HEK293 (cell line): ENCODE measurements around the gene SAMD4B.

ENCODE experiments used
- GFI1B ChIP-seq: fragments of 450-650 bp; formaldehyde crosslinking; IDR thresholded peaks from 2 replicates; pipeline ENCODE4 v1.5.1; 2016; ENCODE audit warnings: missing biosample characterization, missing genetic modification characterization
- GLIS1 ChIP-seq: fragments of 450-650 bp; formaldehyde crosslinking; IDR thresholded peaks from 2 replicates; pipeline ENCODE4 v1.5.1; 2016; ENCODE audit warnings: missing biosample characterization, missing genetic modification characterization
- GLIS2 ChIP-seq: fragments of 450-650 bp; formaldehyde crosslinking; IDR thresholded peaks from 2 replicates; pipeline ENCODE4 v1.5.1; 2016; ENCODE audit warnings: missing biosample characterization, missing genetic modification characterization
- HIC1 ChIP-seq: fragments of 450-650 bp; formaldehyde crosslinking; IDR thresholded peaks from 2 replicates; pipeline ENCODE4 v1.5.1; 2016; ENCODE audit warnings: missing biosample characterization, missing genetic modification characterization
- IKZF3 ChIP-seq: fragments of 450-650 bp; IDR thresholded peaks from 2 replicates; pipeline ENCODE4 v1.5.0; 2018; ENCODE audit warnings: missing biosample characterization, mild to moderate bottlenecking, missing genetic modification characterization, moderate library complexity
- MZF1 ChIP-seq: fragments of 450-650 bp; formaldehyde crosslinking; IDR thresholded peaks from 2 replicates; pipeline ENCODE4 v1.5.1; 2017; ENCODE audit warnings: missing biosample characterization, missing genetic modification characterization, borderline replicate concordance
- OSR2 ChIP-seq: fragments of 450-650 bp; formaldehyde crosslinking; IDR thresholded peaks from 2 replicates; pipeline ENCODE4 v1.5.1; 2016; ENCODE audit warnings: missing biosample characterization, missing genetic modification characterization
- PRDM1 ChIP-seq: fragments of 450-650 bp; formaldehyde crosslinking; IDR thresholded peaks from 2 replicates; pipeline ENCODE4; 2016; ENCODE audit warnings: missing biosample characterization, missing genetic modification characterization
- SCRT1 ChIP-seq: fragments of 450-650 bp; formaldehyde crosslinking; IDR thresholded peaks from 2 replicates; pipeline ENCODE4 v1.5.1; 2016; ENCODE audit warnings: missing biosample characterization, missing genetic modification characterization, borderline replicate concordance
- SP2 ChIP-seq: fragments of 450-650 bp; formaldehyde crosslinking; IDR thresholded peaks from 2 replicates; pipeline ENCODE4 v1.5.1; 2016; ENCODE audit warnings: missing biosample characterization, missing genetic modification characterization
- SP7 ChIP-seq: fragments of 450-650 bp; formaldehyde crosslinking; IDR thresholded peaks from 2 replicates; pipeline ENCODE4 v1.5.1; 2016; ENCODE audit warnings: missing biosample characterization, missing genetic modification characterization
- WT1 ChIP-seq: fragments of 450-650 bp; formaldehyde crosslinking; IDR thresholded peaks from 2 replicates; pipeline ENCODE4 v1.5.1; 2016; ENCODE audit warnings: missing biosample characterization, missing genetic modification characterization
- ZBTB10 ChIP-seq: fragments of 450-650 bp; formaldehyde crosslinking; IDR thresholded peaks from 2 replicates; pipeline ENCODE4 v1.5.1; 2016; ENCODE audit warnings: missing biosample characterization, missing genetic modification characterization
- ZBTB20 ChIP-seq: fragments of 450-650 bp; formaldehyde crosslinking; IDR thresholded peaks from 2 replicates; pipeline ENCODE4 v1.5.1; 2016; ENCODE audit warnings: missing biosample characterization, missing genetic modification characterization
- ZBTB21 ChIP-seq: fragments of 450-650 bp; formaldehyde crosslinking; IDR thresholded peaks from 2 replicates; pipeline ENCODE4 v1.5.1; 2017; ENCODE audit warnings: missing biosample characterization, missing genetic modification characterization
- ZBTB48 ChIP-seq: fragments of 450-650 bp; formaldehyde crosslinking; IDR thresholded peaks from 2 replicates; pipeline ENCODE4 v1.5.1; 2016; ENCODE audit warnings: missing biosample characterization, missing genetic modification characterization
- ZBTB8A ChIP-seq: fragments of 450-650 bp; formaldehyde crosslinking; IDR thresholded peaks from 2 replicates; pipeline ENCODE4 v1.5.1; 2016; ENCODE audit warnings: missing biosample characterization, missing genetic modification characterization
- ZEB2 ChIP-seq: fragments of 450-650 bp; formaldehyde crosslinking; IDR thresholded peaks from 2 replicates; pipeline ENCODE4 v1.5.1; 2016; ENCODE audit warnings: missing biosample characterization, missing genetic modification characterization
- ZFP37 ChIP-seq: fragments of 450-650 bp; formaldehyde crosslinking; IDR thresholded peaks from 2 replicates; pipeline ENCODE4 v1.5.1; 2016; ENCODE audit warnings: missing biosample characterization, missing genetic modification characterization
- ZNF10 ChIP-seq: fragments of 450-650 bp; formaldehyde crosslinking; IDR thresholded peaks from 2 replicates; pipeline ENCODE4 v1.5.1; 2017; ENCODE audit warnings: missing biosample characterization, missing genetic modification characterization
- ZNF114 ChIP-seq: fragments of 450-650 bp; formaldehyde crosslinking; IDR thresholded peaks from 2 replicates; pipeline ENCODE4 v1.5.0; 2017; ENCODE audit warnings: missing biosample characterization, missing genetic modification characterization
- ZNF37A ChIP-seq: fragments of 450-650 bp; IDR thresholded peaks from 2 replicates; pipeline ENCODE4 v1.5.1; 2018; ENCODE audit warnings: missing biosample characterization, missing genetic modification characterization
- ZNF394 ChIP-seq: fragments of 450-650 bp; formaldehyde crosslinking; IDR thresholded peaks from 2 replicates; pipeline ENCODE4 v1.5.1; 2016; ENCODE audit warnings: missing biosample characterization, missing genetic modification characterization, mild to moderate bottlenecking, moderate library complexity, borderline replicate concordance
- ZNF426 ChIP-seq: fragments of 450-650 bp; formaldehyde crosslinking; IDR thresholded peaks from 2 replicates; pipeline ENCODE4 v1.5.1; 2017; ENCODE audit warnings: missing biosample characterization, missing genetic modification characterization, mild to moderate bottlenecking, inconsistent platforms, moderate library complexity
- ZNF510 ChIP-seq: fragments of 450-650 bp; formaldehyde crosslinking; IDR thresholded peaks from 2 replicates; pipeline ENCODE4 v1.5.1; 2018; ENCODE audit warnings: mild to moderate bottlenecking, missing genetic modification characterization, missing biosample characterization; ENCODE audit not compliant: insufficient replicate concordance
- ZNF600 ChIP-seq: fragments of 450-650 bp; formaldehyde crosslinking; IDR thresholded peaks from 2 replicates; pipeline ENCODE4 v1.5.1; 2016; ENCODE audit warnings: missing biosample characterization, missing genetic modification characterization
- ZNF639 ChIP-seq: fragments of 450-650 bp; formaldehyde crosslinking; IDR thresholded peaks from 2 replicates; pipeline ENCODE4 v1.5.1; 2016; ENCODE audit warnings: missing biosample characterization, missing genetic modification characterization
- ZNF664 ChIP-seq: fragments of 450-650 bp; formaldehyde crosslinking; IDR thresholded peaks from 2 replicates; pipeline ENCODE4 v1.5.1; 2016; ENCODE audit warnings: missing biosample characterization, missing genetic modification characterization
- ZNF692 ChIP-seq: fragments of 450-650 bp; formaldehyde crosslinking; IDR thresholded peaks from 2 replicates; pipeline ENCODE4 v1.5.1; 2016; ENCODE audit warnings: missing biosample characterization, missing genetic modification characterization
- ZSCAN5A ChIP-seq: fragments of 450-650 bp; formaldehyde crosslinking; IDR thresholded peaks from 2 replicates; pipeline ENCODE4 v1.5.1; 2016; ENCODE audit warnings: missing biosample characterization, missing genetic modification characterization

SAMD4B gene

GRCh38 chr19:39430675-39431593, 88.7 kb downstream of the SAMD4B start (continued):
- TF ChIP-seq ZNF394 (tag by site-specific recombination), result peak; percentile 41; the same call in 1 of the 2 replicates
- TF ChIP-seq SP7, result peak; percentile 85
- peak; percentile 83; the same call in 1 of the 2 replicates for TF ChIP-seq MZF1 (tag by site-specific recombination)
- TF ChIP-seq ZSCAN5A (tag by site-specific recombination), result no peak
- peak; percentile 16; the same call in 1 of the 2 replicates for TF ChIP-seq WT1
- peak; percentile 54; the same call in 1 of the 2 replicates for TF ChIP-seq OSR2 (tag by site-specific recombination)
- no peak; the same call in none of the 2 replicates for TF ChIP-seq ZBTB10
- 0 out of 2 replicates have a peak, but pooled peaks have one; percentile 11 for TF ChIP-seq ZBTB48 (tag by site-specific recombination)
- TF ChIP-seq HIC1 (tag by site-specific recombination), result peak; percentile 49
- peak; percentile 71 for TF ChIP-seq ZNF10
- no peak for TF ChIP-seq ZNF114
- TF ChIP-seq ZNF37A (tag by site-specific recombination), result no peak
- peak; percentile 87 for TF ChIP-seq ZEB2 (tag by site-specific recombination)
- TF ChIP-seq ZNF664 (tag by site-specific recombination), result peak; percentile 79; the same call in 1 of the 2 replicates
- peak; percentile 71 for TF ChIP-seq GLIS2 (tag by site-specific recombination)
- peak; percentile 29; the same call in 1 of the 2 replicates for TF ChIP-seq ZBTB8A (tag by site-specific recombination)
- peak; percentile 75; the same call in 1 of the 2 replicates for TF ChIP-seq ZNF692 (tag by site-specific recombination)
- peak; percentile 82 for TF ChIP-seq ZNF639 (tag by site-specific recombination)
- no peak for TF ChIP-seq ZNF510 (tag by site-specific recombination)
- peak; percentile 100 for TF ChIP-seq ZNF600 (tag by site-specific recombination)
- TF ChIP-seq ZNF426 (tag by site-specific recombination), result no peak
- TF ChIP-seq ZBTB21 (tag by site-specific recombination), result peak; percentile 97
- no peak for TF ChIP-seq SCRT1 (tag by site-specific recombination)
- TF ChIP-seq ZFP37 (tag by site-specific recombination), result peak; percentile 97
- TF ChIP-seq PRDM1, result peak; percentile 94
- TF ChIP-seq ZBTB20, result peak; percentile 42; the same call in 1 of the 2 replicates
- peak; percentile 65 for TF ChIP-seq GLIS1 (tag by site-specific recombination)
- peak; percentile 92 for TF ChIP-seq GFI1B (tag by site-specific recombination)
- TF ChIP-seq SP2 (tag by site-specific recombination), result peak; percentile 46
- peak; percentile 63; the same call in 1 of the 2 replicates for TF ChIP-seq IKZF3
